GM19468 (cell line): ENCODE results near the gene SMAD1.

Source experiments
- ATAC-seq: cut with Tn5 transposase; IDR thresholded peaks from one replicate; pipeline ENCODE4 v1.9.1; 2021; ENCODE audit warnings: mild to moderate bottlenecking, moderate library complexity, moderate number of reproducible peaks; ENCODE audit not compliant: unreplicated experiment; ENCODE audit errors: extremely low read depth

The SMAD1 gene

DNA sequence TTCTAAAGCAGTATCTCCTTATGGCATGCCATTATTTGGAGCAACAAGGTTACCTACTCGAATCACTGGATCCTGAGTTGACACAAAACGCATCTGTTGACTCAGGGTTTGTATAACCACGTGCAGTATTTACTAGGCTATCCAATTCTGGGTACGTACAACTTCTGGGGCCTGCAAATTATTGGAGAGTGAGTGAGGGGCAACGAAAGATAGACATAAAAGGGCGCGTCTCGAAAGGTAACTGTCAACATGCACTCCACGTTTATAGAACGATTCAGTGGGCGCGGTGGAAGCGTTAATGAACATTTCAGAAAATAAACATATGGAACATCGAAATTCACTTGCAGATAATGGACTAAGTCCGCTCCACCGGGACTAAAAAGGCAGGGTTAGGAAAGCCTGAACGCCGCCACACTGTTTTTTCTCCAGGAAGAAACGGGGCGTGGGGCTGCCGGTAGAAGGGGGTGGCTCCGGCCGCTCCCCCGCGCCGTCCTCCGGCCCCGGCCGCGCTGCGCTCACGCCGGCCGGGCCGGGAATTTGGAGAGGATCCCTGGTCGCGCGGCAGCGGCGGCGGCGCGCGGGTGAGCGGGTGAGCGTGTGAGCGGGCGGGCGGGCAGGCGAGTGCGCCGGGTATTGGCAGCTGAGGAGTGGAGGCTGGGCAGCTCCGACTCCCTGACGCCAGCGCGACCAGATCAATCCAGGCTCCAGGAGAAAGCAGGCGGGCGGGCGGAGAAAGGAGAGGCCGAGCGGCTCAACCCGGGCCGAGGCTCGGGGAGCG is at the start of gene SMAD1:
TSS of gene SMAD1 (plus strand) at position 690 of the 778 bp plus-strand sequence. CDS start 32,761 bp downstream, outside the sequence.
- ATAC-seq, result peak; percentile 23

DNA sequence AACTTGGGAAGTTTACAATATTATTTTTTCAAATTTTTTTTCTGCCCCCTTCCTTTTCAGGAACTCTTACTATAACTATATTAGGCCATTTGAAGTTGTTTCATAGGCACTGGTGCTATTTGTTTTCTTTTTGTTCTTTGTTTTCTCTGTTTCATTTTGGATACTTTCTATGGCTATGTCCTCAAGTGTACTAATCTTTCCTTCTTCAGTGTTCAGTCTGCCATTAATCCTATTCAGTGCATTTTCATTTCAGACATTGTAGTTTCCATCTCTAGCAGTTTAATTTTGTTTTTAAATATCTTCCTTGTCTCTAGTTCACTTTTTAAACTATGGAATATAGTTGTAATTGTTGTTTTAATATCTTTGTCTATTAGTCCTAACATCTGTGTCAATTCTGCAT is 48.0 kb upstream of the SMAD1 start:
- no peak for ATAC-seq

DNA sequence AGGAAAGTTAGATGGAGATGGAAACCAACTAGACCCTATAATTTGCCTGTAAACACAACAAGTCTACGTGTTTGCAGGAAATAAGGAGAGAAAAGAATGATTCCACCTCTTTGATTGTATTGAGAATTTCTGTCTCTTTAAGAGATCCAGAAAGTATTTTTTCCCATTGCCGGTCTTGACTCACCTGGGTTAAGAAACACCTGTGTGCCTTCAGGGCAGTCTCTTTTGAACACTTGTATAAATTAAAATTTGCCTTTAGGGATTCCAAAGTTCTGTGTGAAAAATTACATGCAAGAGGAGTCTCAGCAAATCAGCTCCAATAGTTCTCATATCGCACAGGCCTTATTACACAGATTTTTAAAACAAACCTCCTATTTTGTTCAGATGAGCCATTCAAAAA is 46.0 kb upstream of the SMAD1 start:
- no peak for ATAC-seq

DNA sequence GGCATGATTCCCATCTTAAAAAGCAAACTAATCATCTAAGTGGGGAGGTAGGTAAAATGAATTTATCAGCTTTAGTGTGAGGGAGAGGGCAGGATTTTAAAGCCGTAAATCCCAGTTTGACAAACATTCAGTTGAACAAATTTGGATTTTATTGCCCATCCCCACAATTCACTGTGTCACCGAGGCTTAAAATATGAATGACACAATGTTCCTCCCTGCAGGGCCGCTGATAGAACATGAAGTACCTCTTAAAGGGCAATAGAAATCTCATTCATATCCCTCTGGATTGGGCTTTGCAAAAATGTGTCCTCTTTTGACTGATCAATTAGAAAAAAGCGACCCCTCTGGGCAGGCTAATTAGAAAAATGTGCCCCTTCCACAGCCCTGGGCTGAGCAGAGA is 45.5 kb upstream of the SMAD1 start:
- ATAC-seq, result no peak

DNA sequence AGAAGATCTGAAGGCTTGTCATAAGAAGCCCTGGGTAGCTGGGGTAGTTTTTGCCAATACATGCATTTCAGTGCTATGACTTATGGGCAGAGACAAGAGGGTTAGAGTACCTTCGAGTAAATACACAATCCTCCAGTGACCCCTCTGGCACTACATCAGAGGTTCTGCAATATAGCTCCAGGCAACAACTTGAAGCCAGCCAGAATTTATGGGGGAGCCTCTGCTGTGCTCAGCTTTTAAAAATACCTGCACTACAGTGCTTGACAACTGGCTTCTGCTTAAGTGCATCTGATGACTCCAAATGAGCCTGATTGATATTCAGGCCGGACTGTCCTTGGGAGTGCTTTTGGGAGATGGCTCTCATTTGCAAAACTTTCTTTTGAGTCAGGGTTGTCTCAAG is 44.9 kb upstream of the SMAD1 start:
- ATAC-seq, result no peak

DNA sequence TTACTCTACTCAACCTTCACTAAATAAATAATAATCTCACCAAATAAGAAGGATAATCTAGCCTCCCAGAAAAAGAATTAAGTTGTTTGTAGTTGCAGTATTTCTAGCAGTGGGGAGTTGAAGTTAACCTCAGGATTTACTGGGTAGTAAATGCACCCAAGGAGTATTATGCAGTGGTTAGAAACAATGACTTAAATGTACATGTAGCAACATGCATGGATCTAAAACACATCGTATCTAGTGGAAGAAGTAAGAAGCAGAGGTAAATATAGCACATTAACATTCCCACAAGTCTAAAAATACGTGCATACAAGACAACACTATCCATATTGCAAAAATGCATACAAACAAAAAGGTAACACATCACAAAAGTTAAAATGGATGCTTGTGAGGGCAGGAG is 44.2 kb upstream of the SMAD1 start:
- ATAC-seq, result no peak

DNA sequence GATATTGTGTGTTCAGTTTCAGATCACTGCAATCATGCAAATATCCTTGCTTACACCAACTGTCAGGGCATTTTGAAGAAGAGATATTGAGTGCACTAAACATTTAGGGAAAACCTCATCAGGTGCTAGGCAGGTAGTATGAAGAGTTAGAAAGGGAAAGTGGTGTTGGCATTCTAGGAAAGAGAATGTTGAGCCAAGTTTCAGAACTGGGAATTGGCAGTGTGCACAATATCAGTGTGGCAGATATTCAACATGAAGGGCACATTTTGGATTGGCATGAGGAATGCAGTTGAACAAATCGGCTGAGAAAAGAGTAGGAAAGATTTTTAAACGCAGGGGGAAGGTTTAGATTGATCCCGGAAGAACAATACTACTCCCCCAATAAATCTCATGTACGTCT is 43.4 kb upstream of the SMAD1 start:
- no peak for ATAC-seq

DNA sequence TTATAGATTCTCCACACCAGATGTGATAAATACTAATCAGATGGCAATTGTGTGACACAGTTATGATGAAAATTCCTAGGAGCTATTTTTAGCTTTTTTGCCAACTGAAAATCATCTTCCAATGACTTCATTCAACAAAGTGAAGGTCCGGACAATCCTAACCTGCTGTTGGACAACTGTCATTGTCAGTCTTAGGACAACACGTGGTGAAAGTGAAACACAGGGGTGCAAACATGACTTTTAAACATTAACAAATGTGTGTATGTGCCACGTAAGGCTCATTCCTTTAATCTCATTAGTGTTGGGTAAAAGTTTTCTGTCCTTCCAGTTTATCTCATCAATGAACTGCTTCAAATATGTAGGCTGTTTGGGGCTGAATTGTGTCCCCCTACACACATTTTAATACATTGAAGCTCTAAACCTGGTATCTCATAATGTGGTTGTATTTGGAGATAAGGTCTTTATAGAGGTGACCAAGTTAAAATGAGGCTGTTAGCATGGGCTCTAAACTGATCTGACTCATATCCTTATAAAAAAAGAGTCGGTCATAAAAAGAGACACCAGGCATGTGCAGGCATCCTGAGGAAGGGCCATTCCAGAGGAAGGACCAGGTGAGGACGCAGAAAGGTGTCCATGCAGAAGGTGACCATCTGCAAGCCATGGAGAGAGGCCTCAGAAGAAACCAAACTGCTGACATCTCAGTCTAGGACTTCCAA is 41.2 kb upstream of the SMAD1 start:
- ATAC-seq, result no peak

DNA sequence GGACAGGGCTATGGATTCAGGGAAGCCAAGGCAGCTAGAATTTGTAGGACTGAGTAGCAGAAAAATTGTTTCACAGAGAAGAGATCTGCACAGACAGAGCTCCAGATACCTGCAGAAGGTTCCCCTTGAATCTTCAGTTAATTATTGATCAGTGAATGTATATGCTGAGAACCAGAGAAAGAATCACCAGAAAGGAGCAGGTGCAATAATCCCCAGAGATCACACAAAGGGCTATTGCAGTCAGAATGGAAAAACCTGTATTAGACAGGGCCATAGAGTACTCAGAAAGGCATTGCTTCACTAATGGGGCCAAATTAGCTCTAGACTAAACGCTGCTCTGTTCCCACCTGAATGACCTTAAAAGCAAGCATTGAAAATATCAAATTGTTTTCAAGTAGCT is 35.5 kb upstream of the SMAD1 start:
- peak; percentile 39 for ATAC-seq

DNA sequence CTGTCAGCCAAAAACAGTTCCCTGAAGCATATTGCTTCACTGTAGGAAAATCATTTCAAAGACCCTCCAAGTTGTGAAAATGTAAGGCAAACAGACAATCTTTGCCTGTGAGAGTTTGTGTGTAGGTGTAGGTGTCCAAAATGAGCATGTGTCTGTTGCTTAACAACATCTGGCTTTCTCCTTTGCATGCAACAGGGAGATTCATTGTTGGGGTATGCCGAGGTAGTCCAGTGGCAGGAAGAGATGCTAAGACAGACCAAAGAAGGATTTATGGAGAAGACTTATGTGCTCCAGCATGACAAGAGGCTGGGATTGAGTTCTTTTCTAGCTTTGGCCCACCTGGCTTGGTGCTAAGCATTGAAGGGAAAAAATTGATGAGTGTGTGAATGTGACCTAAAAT is 29.8 kb upstream of the SMAD1 start:
- ATAC-seq, result no peak

DNA sequence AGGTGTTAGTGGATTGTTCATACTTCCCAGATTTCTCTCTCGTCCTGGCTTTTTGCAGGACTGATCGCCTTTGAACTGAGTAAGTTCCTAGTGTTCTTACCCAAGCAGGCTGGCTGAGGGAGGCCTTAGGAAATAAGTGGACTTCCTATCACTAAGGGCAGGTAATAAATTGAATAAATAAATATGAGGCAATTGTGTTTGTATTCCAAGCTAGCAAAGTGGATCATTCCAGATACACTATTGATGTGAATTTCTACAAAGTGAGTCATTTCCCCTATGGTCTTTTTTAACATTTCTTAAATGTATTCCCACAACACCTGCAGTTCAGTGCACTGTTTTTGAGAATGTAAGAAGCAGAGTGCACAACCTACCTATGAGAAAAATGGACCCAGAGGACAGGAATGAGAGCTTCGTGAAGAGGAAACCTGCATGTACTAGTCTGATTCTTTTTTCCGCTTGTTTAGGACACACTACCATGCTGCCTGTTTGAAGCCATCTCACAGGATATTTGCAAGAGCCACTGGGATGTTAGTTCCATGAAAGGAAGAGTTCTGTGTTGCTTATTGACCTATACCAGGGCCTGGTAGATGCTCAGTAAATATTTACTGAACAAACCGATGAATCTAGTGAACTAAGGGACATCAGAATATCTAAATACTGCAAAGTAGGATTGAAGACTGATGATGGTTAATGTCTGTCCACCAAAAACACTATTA is 29.0 kb upstream of the SMAD1 start:
- ATAC-seq, result no peak

DNA sequence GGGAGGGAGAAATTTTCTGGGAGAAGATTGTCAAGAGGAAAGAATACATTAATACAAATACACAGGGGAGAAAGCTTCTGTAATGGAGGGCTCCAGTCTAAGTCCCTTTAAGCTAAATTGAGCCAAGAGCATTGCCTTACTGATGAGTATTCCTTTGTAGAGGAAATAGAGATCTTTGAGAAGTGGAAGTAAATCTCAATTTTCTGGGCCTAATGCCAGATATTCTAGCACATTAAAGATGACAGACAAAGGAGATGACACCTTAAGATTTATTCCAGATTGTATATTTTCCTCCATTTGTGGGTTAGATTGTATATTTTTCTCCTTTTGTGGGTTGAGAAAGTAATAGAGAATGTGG is 28.5 kb upstream of the SMAD1 start:
- ATAC-seq, result no peak

DNA sequence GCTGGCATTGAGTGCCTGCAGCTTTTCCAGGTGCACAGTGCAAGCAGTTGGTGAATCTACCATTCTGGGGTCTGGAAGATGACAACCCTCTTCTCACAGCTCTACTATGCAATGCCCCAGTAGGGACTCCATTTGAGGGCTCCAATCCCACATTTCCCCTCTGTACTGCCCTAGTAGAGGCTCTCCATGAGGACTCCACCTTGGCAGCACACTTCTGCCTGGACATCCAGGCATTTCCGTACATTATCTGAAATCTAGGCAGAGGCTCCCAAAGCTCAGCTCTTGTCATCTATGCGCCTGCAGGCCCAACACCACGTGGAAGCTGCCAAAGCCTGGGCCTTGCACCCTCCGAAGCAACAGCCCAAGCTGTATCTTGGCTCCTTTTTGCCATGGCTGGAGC is 8.4 kb upstream of the SMAD1 start:
- ATAC-seq, result no peak

DNA sequence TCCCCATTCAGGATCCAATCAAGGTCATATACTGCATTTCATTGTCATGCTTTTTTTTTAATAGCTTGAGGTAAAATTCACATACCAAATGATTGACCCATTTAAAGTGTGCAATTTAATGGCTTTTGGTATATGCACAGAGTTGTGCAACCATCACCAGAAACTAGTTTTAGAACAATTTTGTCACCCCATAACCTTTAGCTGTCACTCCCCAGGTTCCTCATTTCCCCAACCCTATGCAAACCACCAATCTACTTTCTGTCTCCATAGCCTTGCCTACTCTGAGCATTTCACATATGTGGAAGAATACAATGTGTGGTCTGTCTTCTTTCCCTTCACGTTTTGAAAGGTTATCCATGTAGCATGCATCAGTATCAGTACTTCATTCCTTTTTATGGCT is 1.4 kb upstream of the SMAD1 start:
- ATAC-seq, result peak; percentile 13

DNA sequence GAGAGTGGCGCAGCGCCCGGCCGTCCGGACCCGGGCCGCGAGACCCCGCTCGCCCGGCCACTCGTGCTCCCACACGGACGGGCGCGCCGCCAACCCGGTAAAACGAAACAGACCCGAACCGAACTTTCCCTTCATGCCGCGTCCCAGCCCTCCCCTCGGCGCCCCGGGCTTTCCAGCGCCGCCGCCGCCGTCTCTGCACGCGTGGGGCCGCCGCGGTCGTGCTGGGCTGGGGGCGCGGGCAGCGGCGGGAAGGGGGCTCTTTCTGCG is 222 bp downstream of the SMAD1 start:
- peak; percentile 3 for ATAC-seq

DNA sequence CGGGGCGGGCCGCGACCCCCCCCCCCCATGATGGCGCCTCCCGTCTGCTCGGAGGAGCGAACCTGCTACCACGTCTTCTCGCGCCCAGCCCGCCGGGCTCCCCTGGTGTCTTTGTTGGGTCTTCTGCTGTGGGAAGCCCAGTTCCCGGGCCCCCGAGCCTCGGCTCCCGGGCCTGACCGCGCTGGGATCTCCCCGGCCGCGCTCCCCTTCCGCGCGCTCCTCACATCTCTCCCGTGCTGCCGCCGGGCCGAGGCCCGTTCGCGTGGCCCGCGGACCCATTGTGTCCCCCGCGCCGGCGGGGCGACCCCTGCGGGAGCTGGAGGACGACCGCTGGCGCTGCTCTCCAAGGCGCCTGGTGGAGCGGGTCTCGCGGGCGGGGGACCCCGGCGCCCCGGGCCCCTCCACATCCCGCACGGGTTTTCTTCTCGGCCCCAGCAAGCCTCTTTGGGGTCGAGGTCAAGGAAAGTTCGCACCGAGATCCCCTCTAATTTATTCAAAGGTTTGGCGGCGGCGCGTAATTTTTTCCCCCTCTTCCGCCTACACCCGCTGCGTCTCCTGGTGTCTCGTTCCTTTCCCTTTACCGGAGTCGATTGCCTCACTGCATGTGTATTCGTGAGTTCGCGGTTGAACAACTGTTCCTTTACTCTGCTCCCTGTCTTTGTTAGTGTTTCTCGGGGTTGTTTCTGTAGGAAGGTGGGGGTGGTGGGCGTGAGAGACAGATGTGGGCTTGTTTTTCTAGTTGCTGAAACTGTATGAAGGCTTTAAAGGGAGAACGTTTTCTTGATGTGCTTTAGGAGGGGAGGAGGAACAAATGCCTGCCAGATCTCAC is 770 bp downstream of the SMAD1 start:
- no peak for ATAC-seq

DNA sequence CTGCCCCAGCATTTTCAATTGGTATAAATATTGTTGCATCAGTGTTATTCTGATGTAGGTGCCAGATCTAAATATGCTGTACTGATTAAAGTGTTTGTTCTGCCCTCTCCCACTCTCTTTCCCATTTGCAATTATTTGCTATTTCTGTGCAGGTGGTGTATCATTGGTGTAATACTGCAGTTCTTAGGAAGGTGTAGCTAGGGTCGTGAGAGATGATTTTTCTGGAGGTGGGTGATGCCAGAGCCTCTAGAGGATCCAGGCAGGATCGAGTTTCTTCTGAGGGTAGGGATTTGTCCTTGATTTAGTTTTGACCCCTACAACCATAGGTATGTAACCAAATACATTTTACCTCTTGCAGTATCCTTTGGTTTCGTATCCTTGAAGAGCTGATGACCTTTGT is 1.9 kb downstream of the SMAD1 start:
- ATAC-seq, result no peak

DNA sequence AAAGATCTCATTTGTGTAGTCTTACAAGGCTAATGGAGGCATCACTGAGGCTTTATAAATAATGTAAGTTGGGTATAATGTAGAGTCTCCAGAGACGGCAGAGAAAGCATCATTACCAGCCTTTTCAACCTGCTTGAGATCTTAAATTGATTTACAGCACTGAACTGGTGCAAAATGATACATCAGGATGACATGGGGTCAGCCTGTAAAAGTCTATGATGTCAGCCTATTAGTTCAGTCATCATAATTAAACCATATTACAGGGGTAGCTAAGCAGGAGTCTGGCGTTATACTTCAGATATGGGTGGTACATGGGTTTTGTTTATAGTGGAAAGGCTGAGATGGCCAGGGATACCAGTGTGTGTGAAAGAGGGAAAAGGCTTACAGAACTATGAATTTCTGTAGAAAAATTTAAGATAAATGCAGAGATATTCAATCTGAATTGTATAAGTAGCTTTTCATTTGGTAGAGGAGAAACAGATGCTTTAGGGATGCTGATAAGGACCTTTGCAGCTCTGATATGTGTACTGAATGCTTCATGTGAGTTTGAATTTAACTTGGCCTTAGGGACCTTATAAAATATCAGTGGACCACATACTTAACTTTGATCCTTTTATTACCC is 2.7 kb downstream of the SMAD1 start:
- no peak for ATAC-seq

DNA sequence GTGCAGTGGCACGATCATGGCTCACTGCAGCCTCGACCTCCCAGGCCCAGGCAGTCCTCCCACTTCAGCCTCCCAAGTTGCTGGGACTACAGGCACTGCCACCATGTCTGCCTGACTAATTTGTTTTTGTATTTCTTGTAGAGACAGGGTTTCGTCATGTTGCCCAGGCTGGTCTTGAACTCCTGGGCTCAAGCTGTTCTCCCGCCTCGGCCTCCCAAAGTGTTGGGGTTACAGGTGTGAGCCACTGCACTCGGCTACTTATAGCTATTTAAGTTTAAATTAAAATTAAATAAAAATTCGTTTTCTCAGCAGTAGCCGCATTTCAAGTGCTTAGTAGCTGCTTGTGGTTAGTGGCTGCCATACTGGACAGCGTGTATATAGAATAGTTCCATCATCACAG is 3.5 kb downstream of the SMAD1 start:
- ATAC-seq, result no peak

DNA sequence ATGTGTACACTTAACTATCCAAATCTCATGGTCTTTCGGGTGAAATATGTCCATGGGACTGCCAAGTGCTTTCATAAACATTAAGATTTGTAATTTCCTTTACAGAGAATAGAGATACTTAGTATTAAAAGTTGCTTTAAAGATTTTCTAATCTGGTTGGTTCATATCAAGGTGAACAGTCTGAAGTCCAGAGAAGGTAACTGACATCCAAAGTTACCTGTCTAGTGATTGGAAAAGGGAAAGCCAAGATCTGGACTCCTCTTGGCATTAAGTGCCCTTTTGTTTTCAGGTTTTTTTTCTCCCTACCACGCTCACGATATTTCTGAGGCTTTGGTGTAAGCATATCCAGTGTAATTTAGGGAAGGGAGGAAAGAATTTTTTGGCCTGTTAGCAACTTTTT is 5.0 kb downstream of the SMAD1 start:
- no peak for ATAC-seq
